Thyroid gland (tissue), 4 donors: ENCODE measurements around the gene ADAMTSL2. TPM values are rescaled to one million over a fixed set of nuclear protein-coding genes. Genes with fewer than 3 reads are reported as not detected.
"Not testable (repeated sequence)": the region's sequence is repeated elsewhere in the genome, so short reads cannot be mapped to it uniquely, and the experiment has no call there.

ENCODE experiments used
- DNase-seq, 2 donors: peaks; one replicate each; pipeline ENCODE4 v3.0.0-alpha.2; 2019
- H3K27ac ChIP-seq, 3 donors: fragments of 200-600 bp; sonication (generic); 1 replicate in 2 of 3; 2 replicates in 1 of 3; pipeline ENCODE4 v1.5.1; 2016 to 2019; ENCODE audit warnings: mild to moderate bottlenecking in 1 of 3, moderate library complexity in 1 of 3
- H3K27me3 ChIP-seq: fragments of 200-600 bp; sonication (generic); one replicate; pipeline ENCODE4 v1.5.1; 2019
- H3K36me3 ChIP-seq, 2 donors: fragments of 200-600 bp; sonication (generic); one replicate each; pipeline ENCODE4 v1.5.1; 2016 to 2019
- H3K4me1 ChIP-seq, 2 donors: fragments of 200-600 bp; sonication (generic); one replicate each; pipeline ENCODE4 v1.5.1; 2017 to 2019
- H3K4me3 ChIP-seq, 3 donors: fragments of 200-600 bp; sonication (generic); replicated peaks in 1 of 3; 1 replicate in 2 of 3; 2 replicates in 1 of 3; pipeline ENCODE4 v1.5.1; 2016; ENCODE audit warnings: mild to moderate bottlenecking in 1 of 3
- H3K9me3 ChIP-seq: fragments of 200-600 bp; sonication (generic); one replicate; pipeline ENCODE4 v1.5.1; 2017
- POLR2A ChIP-seq, 2 donors: fragments of 450-650 bp; IDR thresholded peaks; one replicate each; pipeline ENCODE4 v1.6.1; 2017; ENCODE audit warnings: antibody characterized with exemption in 2 of 2, mild to moderate bottlenecking in 2 of 2, moderate library complexity in 1 of 2
- WGBS, 2 donors: methylation state at CpG; one replicate each; pipeline ENCODE4 v1.1.5; 2017; 5-methylcytosine and 5-hydroxymethylcytosine counted together
- intact Hi-C: fragments of 100-400 bp; cut with DNase I; formaldehyde crosslinking; loops from one replicate; pipeline ENCODE4 v1.15.1; 2023
- total RNA-seq, 4 donors: library from RNA; depleted of rRNA; stranded (reverse); fragments of >200 nt; gene quantifications; one replicate each; pipeline ENCODE4 v1.2.3, GENCODE V29; 2016
- TF ChIP-seq, protein P1 (sequence below), 6 experiments: fragments of 200-600 bp in 3 of 6; fragments of 450-650 bp in 3 of 6; sonication (generic) in 3 of 6; IDR thresholded peaks; one replicate each; pipeline ENCODE4 v1.5.1; 2016 to 2019; ENCODE audit warnings: antibody characterized with exemption in 6 of 6, mild to moderate bottlenecking in 2 of 6, inconsistent platforms in 1 of 6, moderate library complexity in 1 of 6

Gene ADAMTSL2
- total RNA-seq, 4 donors from 2014 or later: 2.4 to 9.3 (median 8.7) TPM

DNA sequence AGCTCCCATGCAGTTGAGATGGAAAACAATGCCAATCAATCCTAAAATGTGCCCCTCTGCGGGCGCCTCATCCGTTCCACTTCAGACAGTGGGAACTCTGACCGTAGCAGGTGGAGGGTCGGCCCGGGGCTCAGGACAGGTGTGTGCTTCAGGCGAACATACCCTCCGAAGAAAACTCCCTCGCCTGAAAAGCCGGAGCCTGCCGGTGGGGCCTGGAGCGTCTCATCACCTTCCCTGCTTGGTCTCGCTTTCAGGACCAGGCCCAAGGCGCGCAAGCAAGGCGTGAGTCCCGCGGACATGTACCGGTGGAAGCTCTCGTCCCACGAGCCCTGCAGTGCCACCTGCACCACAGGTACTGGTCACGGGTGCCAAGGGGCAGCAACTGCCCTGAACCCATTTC lies 26.4 kb downstream of the ADAMTSL2 start:
- 98 to 99% methylated on average over 22 of the region's 22 CpGs for WGBS, 2 donors
- Histone ChIP-seq H3K4me3 (no peak overlapping the region), H3K9me3 (no peaks in the 10 kb centered on the region), H3K27me3 (no peaks in the 10 kb centered on the region), H3K4me1 (peaks cover 18 to 45% of the 10 kb centered on the region in 2 donors), H3K27ac (no peak overlapping the region), H3K36me3 (no peaks in the 10 kb centered on the region)
- no peak for DNase-seq
- intact Hi-C loops: no loop called here
- TF ChIP-seq, protein P1, sequence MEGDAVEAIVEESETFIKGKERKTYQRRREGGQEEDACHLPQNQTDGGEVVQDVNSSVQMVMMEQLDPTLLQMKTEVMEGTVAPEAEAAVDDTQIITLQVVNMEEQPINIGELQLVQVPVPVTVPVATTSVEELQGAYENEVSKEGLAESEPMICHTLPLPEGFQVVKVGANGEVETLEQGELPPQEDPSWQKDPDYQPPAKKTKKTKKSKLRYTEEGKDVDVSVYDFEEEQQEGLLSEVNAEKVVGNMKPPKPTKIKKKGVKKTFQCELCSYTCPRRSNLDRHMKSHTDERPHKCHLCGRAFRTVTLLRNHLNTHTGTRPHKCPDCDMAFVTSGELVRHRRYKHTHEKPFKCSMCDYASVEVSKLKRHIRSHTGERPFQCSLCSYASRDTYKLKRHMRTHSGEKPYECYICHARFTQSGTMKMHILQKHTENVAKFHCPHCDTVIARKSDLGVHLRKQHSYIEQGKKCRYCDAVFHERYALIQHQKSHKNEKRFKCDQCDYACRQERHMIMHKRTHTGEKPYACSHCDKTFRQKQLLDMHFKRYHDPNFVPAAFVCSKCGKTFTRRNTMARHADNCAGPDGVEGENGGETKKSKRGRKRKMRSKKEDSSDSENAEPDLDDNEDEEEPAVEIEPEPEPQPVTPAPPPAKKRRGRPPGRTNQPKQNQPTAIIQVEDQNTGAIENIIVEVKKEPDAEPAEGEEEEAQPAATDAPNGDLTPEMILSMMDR (IDR thresholded peaks at IDR 0.05): no peak
- no peak for TF ChIP-seq POLR2A (IDR thresholded peaks at IDR 0.05)

DNA sequence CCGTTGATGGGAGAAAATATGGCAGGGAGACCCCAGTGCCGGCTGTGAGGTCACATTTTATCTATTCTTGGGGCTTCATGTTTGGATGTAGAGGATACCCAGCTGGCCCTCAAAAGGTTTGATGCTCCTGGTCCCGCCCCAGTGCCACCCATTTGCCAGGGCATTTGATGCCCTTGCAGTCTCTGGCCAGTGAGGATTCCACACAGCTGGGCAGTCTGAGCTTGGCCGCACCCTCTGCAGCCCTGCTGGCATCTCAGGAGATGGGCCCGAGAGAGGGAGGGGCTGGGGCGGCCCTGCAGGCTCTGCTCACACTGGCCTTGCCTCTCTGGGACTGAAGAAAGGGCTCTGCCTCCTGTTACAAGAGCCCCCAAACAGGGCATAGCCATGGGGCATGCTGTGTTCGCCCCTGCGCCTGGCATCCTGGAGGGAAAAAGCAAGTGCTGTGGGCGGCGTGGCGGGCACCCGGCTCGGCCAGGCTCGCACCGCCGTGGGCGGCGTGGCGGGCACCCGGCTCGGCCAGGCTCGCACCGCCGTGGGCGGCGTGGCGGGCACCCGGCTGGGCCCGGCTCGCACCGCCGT lies 27.6 kb downstream of the ADAMTSL2 start:
- H3K27me3 ChIP-seq: no peaks in the 10 kb centered on the region
- 83 to 97% methylated on average over 3 to 16 of the region's 32 CpGs for WGBS, 2 donors
- H3K4me1 ChIP-seq: peaks cover 18 to 45% of the 10 kb centered on the region in 2 donors
- intact Hi-C loops: no loop called here
- H3K4me3 ChIP-seq: no peak overlapping the region
- H3K36me3 ChIP-seq: no peaks in the 10 kb centered on the region
- no peak for TF ChIP-seq POLR2A (IDR thresholded peaks at IDR 0.05)
- no peak for DNase-seq
- H3K27ac ChIP-seq: no peak overlapping the region
- H3K9me3 ChIP-seq: no peaks in the 10 kb centered on the region

DNA sequence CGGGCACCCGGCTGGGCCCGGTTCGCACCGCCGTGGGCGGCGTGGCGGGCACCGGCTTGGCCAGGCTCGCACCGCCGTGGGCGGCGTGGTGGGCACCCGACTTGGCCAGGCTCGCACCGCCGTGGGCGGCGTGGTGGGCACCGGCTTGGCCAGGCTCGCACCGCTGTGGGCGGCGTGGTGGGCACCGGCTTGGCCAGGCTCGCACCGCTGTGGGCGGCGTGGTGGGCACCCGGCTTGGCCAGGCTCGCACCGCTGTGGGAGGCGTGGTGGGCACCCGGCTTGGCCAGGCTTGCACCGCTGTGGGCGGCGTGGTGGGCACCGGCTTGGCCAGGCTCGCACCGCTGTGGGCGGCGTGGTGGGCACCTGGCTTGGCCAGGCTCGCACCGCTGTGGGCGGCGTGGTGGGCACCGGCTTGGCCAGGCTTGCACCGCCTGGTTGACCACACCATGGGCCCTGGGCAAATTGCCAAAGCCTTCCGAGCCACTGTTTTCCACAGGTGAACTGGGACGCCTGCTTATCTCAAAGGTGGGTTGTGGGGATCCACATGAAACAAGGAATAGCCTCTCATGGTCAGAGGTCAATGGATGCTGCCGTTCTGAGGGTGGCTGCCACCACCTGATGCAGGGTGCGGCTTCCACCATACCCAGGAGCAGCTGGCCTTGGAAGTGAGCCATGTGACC lies 28.2 kb downstream of the ADAMTSL2 start:
- Histone ChIP-seq H3K27ac (no peak overlapping the region), H3K27me3 (no peaks in the 10 kb centered on the region), H3K9me3 (no peaks in the 10 kb centered on the region), H3K36me3 (no peaks in the 10 kb centered on the region), H3K4me3 (no peak overlapping the region), H3K4me1 (peaks cover 18 to 38% of the 10 kb centered on the region in 2 donors)
- intact Hi-C loops: no loop called here
- 58 to 75% methylated on average over 8 to 11 of the region's 54 CpGs for WGBS, 2 donors
- DNase-seq: peak; percentile 51 to 58
- TF ChIP-seq, protein P1 (IDR thresholded peaks at IDR 0.05): no peak
- TF ChIP-seq POLR2A (IDR thresholded peaks at IDR 0.05): no peak

DNA sequence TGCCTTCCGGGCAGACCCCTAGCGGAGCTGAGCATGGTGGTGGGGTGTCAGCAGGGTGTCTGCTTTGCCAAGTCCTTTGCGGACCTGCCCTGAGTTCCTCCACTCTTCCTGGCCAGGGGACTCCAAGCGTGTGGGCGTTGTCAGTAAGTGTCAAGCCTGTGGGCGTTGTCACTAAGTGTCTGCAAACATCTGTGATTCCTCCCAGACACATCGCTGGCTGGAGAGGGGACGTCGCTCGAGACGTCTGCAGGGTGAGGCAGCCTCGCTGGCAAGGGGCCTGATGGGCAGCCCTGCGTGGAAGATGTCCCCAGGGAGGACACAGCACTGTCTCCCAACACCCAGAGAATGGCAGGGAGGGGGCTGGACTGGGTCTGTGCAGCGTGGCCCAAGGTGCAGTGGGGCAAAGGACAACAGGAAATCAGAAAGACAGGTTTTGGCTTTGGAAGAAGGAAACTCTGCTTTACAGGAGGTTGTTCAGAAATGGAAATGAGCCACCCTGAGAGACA lies 28.8 kb downstream of the ADAMTSL2 start:
- H3K27ac ChIP-seq: peak overlapping the region in 2 of 3 donors; percentile 30 to 47
- TF ChIP-seq, protein P1 (IDR thresholded peaks at IDR 0.05): no peak
- 26 to 28% methylated on average over 14 of the region's 14 CpGs for WGBS, 2 donors

DNA sequence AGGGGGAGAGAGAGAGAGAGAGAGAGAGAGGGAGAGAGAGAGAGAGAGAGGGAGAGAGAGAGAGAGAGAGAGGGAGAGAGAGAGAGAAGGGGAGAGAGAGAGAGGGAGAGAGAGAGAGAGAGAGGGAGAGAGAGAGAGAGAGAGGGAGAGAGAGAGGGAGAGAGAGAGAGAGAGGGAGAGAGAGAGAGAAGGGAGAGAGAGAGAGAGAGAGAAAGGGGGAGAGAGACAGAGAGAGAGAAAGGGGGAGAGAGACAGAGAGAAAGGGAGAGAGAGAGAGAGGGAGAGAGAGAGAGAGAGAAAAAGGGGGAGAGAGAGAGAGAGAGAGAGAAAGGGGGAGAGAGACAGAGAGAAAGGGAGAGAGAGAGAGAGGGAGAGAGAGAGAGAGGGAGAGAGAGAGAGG lies 29.3 kb downstream of the ADAMTSL2 start:
- H3K27ac ChIP-seq: not testable (repeated sequence)
- TF ChIP-seq, protein P1 (IDR thresholded peaks at IDR 0.05): peak in 2 of 6 experiments; percentile 19 to 40

More for the DNA sequence above, 28.8 kb downstream of the ADAMTSL2 start:
- H3K4me3 ChIP-seq: no peak overlapping the region
- no peaks in the 10 kb centered on the region for H3K9me3 ChIP-seq
- no peaks in the 10 kb centered on the region for H3K36me3 ChIP-seq
- intact Hi-C loops: no loop called here
- DNase-seq: peak; percentile 17 to 22
- H3K27me3 ChIP-seq: no peaks in the 10 kb centered on the region
- H3K4me1 ChIP-seq: peaks cover 18 to 33% of the 10 kb centered on the region in 2 donors

More for the DNA sequence above, 29.3 kb downstream of the ADAMTSL2 start:
- intact Hi-C loops, H3K27me3 ChIP-seq, H3K36me3 ChIP-seq, H3K4me3 ChIP-seq, H3K9me3 ChIP-seq, DNase-seq: not testable (repeated sequence)
- peaks cover 18 to 29% of the 10 kb centered on the region in 2 donors for H3K4me1 ChIP-seq
